MCF 10A (cell line): Measurements from ENCODE around the gene FGF6. TPM values are rescaled to one million over a fixed set of nuclear protein-coding genes. Genes with fewer than 3 reads are reported as not detected.

Experiments used
- BruUV-seq: library from RNA; stranded (reverse); fragments of 400-500 nt; replicated peaks from 2 replicates; lab custom pipeline; 2021; lab: Mats Ljungman, UMichigan
- CTCF ChIA-PET: fragments of 300-600 bp; sonication (Branson Sonifier 250); formaldehyde crosslinking; extraction: SDS; loops from one replicate; lab custom pipeline; 2021; ENCODE audit warnings: antibody characterized with exemption, inconsistent platforms; lab: Yijun Ruan, JAX
- POLR2A ChIA-PET: fragments of 300-600, 350-650 bp; sonication (Branson Sonifier 250); formaldehyde crosslinking; extraction: SDS; loops from one replicate; lab custom pipeline; 2020; ENCODE audit warnings: antibody characterized with exemption, inconsistent platforms; lab: Yijun Ruan, JAX
- DNase-seq: peaks from one replicate; pipeline ENCODE4 v3.0.0-alpha.2; 2018; ENCODE audit not compliant: unreplicated experiment
- H3K27ac Mint-ChIP-seq: one replicate; pipeline ENCODE4 v1.8.0; 2022; ENCODE audit warnings: mild to moderate bottlenecking, low read depth, mixed read lengths; ENCODE audit not compliant: unreplicated experiment
- H3K27me3 Mint-ChIP-seq: one replicate; pipeline ENCODE4 v1.8.0; 2022; ENCODE audit warnings: mixed read lengths; ENCODE audit not compliant: insufficient read depth, unreplicated experiment
- H3K36me3 Mint-ChIP-seq: one replicate; pipeline ENCODE4 v1.8.0; 2022; ENCODE audit warnings: mild to moderate bottlenecking, moderate library complexity, mixed read lengths; ENCODE audit not compliant: insufficient read depth, unreplicated experiment
- H3K4me1 Mint-ChIP-seq: one replicate; pipeline ENCODE4 v1.8.0; 2022; ENCODE audit warnings: mixed read lengths; ENCODE audit not compliant: insufficient read depth, unreplicated experiment
- H3K4me3 Mint-ChIP-seq: one replicate; pipeline ENCODE4 v1.8.0; 2022; ENCODE audit warnings: mild to moderate bottlenecking, moderate library complexity, mixed read lengths; ENCODE audit not compliant: unreplicated experiment
- H3K9me3 Mint-ChIP-seq: one replicate; pipeline ENCODE4 v1.8.0; 2022; ENCODE audit warnings: mixed read lengths; ENCODE audit not compliant: unreplicated experiment
- intact Hi-C: fragments of 100-400 bp; cut with micrococcal nuclease; formaldehyde crosslinking; loops from 2 replicates; pipeline ENCODE4 v1.14.1; 2022
- total RNA-seq: library from RNA; stranded (reverse); gene quantifications from 2 replicates; pipeline ENCODE4 v1.2.3, GENCODE V29; 2022
- TF ChIP-seq, protein P1 (sequence below): fragments of 200-600 bp; IDR thresholded peaks from one replicate; pipeline ENCODE4 v1.8.0; 2022; ENCODE audit warnings: antibody characterized with exemption, mild to moderate bottlenecking; ENCODE audit not compliant: unreplicated experiment

Gene FGF6
- total RNA-seq, 1 experiment from 2014 or later: not detected

DNA sequence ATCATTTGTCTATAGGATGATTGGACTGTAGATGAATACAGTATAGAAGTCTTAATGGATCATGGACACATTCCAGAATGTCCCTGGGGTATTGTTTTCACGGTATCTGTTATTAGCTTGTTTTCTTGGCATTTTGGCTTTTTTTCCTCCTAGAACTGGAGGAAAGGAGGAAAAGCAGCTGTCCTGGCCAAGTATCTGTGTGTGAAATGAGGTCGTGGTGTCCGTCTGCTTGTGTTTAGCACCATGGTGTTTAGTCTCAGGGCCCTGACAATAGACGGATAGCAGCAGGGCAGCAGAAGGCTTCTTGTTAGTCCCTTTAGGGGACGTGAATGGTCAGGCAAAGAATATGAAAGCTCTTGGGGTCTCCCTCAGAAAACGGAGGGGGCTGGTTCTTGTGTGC, 21.2 kb downstream of the FGF6 start:
- ChIA-PET CTCF (interaction anchor here (0.7 to 5.1 kb wide), 2 partner anchors 9 to 101 kb away, joined by 3 to 73 read pairs; no protein-coding TSS in a partner anchor), POLR2A (no interaction called here)
- Mint-ChIP-seq H3K4me3 (no peak overlapping the region), H3K27ac (no peak overlapping the region), H3K4me1 (no peaks in the 10 kb centered on the region), H3K36me3 (no peaks in the 10 kb centered on the region), H3K27me3 (peaks cover 7% of the 10 kb centered on the region), H3K9me3 (no peaks in the 10 kb centered on the region)
- intact Hi-C loops: loop anchor here (5.0 kb wide), 1 partner anchor 117 kb away; no protein-coding TSS in a partner anchor
- DNase-seq: no peak
- BruUV-seq: no TSS peak
- TF ChIP-seq, protein P1, sequence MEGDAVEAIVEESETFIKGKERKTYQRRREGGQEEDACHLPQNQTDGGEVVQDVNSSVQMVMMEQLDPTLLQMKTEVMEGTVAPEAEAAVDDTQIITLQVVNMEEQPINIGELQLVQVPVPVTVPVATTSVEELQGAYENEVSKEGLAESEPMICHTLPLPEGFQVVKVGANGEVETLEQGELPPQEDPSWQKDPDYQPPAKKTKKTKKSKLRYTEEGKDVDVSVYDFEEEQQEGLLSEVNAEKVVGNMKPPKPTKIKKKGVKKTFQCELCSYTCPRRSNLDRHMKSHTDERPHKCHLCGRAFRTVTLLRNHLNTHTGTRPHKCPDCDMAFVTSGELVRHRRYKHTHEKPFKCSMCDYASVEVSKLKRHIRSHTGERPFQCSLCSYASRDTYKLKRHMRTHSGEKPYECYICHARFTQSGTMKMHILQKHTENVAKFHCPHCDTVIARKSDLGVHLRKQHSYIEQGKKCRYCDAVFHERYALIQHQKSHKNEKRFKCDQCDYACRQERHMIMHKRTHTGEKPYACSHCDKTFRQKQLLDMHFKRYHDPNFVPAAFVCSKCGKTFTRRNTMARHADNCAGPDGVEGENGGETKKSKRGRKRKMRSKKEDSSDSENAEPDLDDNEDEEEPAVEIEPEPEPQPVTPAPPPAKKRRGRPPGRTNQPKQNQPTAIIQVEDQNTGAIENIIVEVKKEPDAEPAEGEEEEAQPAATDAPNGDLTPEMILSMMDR: no peak

DNA sequence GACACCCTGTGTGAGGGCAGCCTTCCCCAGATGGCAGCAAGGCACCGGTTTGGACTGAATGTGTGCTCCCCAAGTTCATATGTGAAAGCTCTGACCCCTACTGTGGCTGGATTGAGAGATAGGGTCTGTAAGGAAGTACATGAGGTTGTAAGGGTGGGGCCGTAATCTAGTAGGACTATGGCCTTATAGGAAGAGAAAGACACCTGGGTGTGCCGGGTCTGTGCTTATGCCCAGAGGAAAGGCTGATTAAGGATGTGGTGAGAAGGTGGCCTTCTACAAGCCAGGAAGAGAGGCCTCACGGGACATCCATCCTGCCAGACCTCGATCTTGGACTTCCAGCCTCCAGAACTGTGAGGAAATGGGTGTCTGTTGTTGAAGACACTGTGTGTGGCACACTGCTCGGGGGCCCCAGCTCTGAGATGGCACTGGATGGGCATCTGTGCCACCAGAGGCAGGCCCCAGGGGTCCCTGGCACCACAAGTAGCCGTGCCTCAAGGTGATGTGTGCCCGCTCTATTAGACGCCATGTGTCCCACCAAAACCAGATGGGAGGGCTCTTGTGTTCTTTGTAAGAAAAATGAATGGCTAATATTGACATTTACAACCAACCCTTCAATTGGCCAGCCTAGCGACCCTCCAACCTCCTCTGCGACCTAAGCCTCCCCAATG, 22.0 kb downstream of the FGF6 start:
- TF ChIP-seq, protein P1: no peak
- Mint-ChIP-seq H3K27ac (no peak overlapping the region), H3K27me3 (peaks cover 8% of the 10 kb centered on the region), H3K9me3 (no peaks in the 10 kb centered on the region), H3K4me1 (peaks cover 5% of the 10 kb centered on the region), H3K4me3 (no peak overlapping the region), H3K36me3 (no peaks in the 10 kb centered on the region)
- intact Hi-C loops: loop anchor here (5.0 kb wide), 1 partner anchor 116 kb away; no protein-coding TSS in a partner anchor
- ChIA-PET POLR2A (interaction anchor here (0.6 kb wide), 1 partner anchor 62 kb away, joined by 4 read pairs; no protein-coding TSS in a partner anchor), CTCF (interaction anchor here (0.7 to 5.1 kb wide), 4 partner anchors 8 to 102 kb away, joined by 3 to 73 read pairs (median 16); no protein-coding TSS in a partner anchor)
- BruUV-seq: no TSS peak
- DNase-seq: no peak

DNA sequence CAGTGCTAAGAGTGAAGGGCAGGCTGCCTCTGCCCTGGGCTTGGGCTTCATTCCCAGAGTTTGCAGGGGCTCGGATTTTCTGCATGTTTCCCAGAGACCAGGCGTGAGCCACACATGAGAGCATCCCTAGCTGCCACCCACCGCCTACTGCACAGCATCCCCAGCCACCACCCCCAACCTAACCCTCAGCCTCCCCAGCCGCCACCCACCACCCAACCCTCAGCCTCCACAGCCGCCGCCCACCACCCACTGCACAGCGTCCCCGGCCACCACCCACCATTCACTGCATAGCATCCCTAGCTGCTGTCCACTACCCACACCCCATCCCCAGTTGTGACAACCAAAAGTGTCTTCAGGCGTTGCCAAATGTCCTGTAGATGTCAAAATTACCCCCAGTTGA, 22.6 kb downstream of the FGF6 start:
- intact Hi-C loops: loop anchor here (5.0 kb wide), 1 partner anchor 116 kb away; no protein-coding TSS in a partner anchor
- no TSS peak for BruUV-seq
- CTCF ChIA-PET: interaction anchor here (0.7 to 5.1 kb wide), 8 partner anchors 8 to 103 kb away, joined by 3 to 73 read pairs (median 8); no protein-coding TSS in a partner anchor
- no peak for DNase-seq
- H3K9me3 Mint-ChIP-seq: no peaks in the 10 kb centered on the region
- POLR2A ChIA-PET: interaction anchor here (0.6 kb wide), 1 partner anchor 63 kb away, joined by 4 read pairs; no protein-coding TSS in a partner anchor
- no peak overlapping the region for H3K4me3 Mint-ChIP-seq
- H3K36me3 Mint-ChIP-seq: no peaks in the 10 kb centered on the region
- TF ChIP-seq, protein P1: no peak
- peaks cover 5% of the 10 kb centered on the region for H3K4me1 Mint-ChIP-seq
- peaks cover 12% of the 10 kb centered on the region for H3K27me3 Mint-ChIP-seq
- H3K27ac Mint-ChIP-seq: no peak overlapping the region

DNA sequence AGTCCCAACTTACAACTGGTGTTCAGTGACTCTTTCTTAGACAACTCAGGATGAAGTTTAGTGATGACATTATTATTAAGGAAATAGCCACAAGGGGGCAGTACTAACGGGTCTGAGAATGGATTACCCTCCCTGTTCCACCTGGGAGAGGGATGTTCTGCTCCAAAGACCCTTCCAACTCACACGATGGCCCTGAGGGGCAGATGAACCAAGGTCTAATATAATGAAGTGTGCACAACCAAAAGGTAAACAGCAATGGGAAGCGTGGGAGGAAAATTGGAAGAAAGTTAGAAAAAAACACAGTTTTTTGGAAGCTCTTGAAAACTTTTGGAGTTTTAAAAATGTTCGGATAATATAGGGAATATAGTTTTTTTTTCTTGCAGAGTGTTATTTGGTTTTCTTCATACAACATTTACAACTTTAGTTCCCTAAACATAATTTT, 24.0 kb downstream of the FGF6 start:
- intact Hi-C loops: loop anchor here (1.0 to 5.0 kb wide), 3 partner anchors 106 to 337 kb away; no protein-coding TSS in a partner anchor

More for the DNA sequence above, 24.0 kb downstream of the FGF6 start:
- peaks cover 20% of the 10 kb centered on the region for H3K27me3 Mint-ChIP-seq
- H3K36me3 Mint-ChIP-seq: no peaks in the 10 kb centered on the region
- DNase-seq: peak; percentile 64
- H3K4me3 Mint-ChIP-seq: no peak overlapping the region
- no TSS peak for BruUV-seq
- no peaks in the 10 kb centered on the region for H3K9me3 Mint-ChIP-seq
- H3K27ac Mint-ChIP-seq: no peak overlapping the region
- CTCF ChIA-PET: interaction anchor here (0.6 to 5.1 kb wide), 22 partner anchors 9 to 444 kb away, joined by 3 to 73 read pairs (median 4); partner anchors contain the start of genes DYRK4 and FGF23
- H3K4me1 Mint-ChIP-seq: peaks cover 5% of the 10 kb centered on the region
- POLR2A ChIA-PET: no interaction called here
- TF ChIP-seq, protein P1: peak; percentile 49
